AG04450 (cell line): Measurements from ENCODE around the gene PDILT. TPM values are rescaled to one million over a fixed set of nuclear protein-coding genes. Genes with fewer than 3 reads are reported as not detected.
"Not testable (repeated sequence)": the region's sequence is repeated elsewhere in the genome, so short reads cannot be mapped to it uniquely, and the experiment has no call there.

Experiments
- CTCF ChIA-PET: fragments of 300-600, 350-600 bp; formaldehyde crosslinking; extraction: SDS; loops from one replicate; lab custom pipeline; 2022; ENCODE audit warnings: antibody characterized with exemption, inconsistent platforms; lab: Charles Lee
- POLR2A ChIA-PET: fragments of 350-600 bp; formaldehyde crosslinking; extraction: SDS; loops from one replicate; lab custom pipeline; 2021; ENCODE audit warnings: antibody characterized with exemption, inconsistent platforms; lab: Yijun Ruan, JAX
- DNase-seq: peaks from one replicate; pipeline ENCODE4 v3.0.0-alpha.2; 2011; ENCODE audit warnings: low read depth, low spot score
- H3K27ac ChIP-seq: one replicate; pipeline ENCODE4 v1.5.1; 2012; ENCODE audit warnings: low read depth, low read length, control low read depth
- H3K27me3 ChIP-seq: one replicate; pipeline ENCODE4 v1.6.0; 2012; ENCODE audit warnings: low read length; ENCODE audit not compliant: control insufficient read depth, insufficient read depth
- H3K4me3 ChIP-seq: 2 replicates; pipeline ENCODE4 v1.5.1; 2011; ENCODE audit warnings: mild to moderate bottlenecking, low read depth, low read length, control low read depth
- H3K9me3 ChIP-seq: 2 replicates; pipeline ENCODE4 v1.5.1; 2012; ENCODE audit warnings: low read length; ENCODE audit not compliant: control insufficient read depth, insufficient read depth
- CTCF ChIP-seq: IDR thresholded peaks from 2 replicates; pipeline ENCODE4 v1.5.1; 2011; ENCODE audit warnings: low read depth, low read length, control low read depth, inconsistent platforms
- polyA plus RNA-seq: library from polyadenylated mRNA; depleted of rRNA; stranded (reverse); fragments of >200 nt; gene quantifications from 2 replicates; pipeline ENCODE4 v1.2.3, GENCODE V29; 2011

The PDILT gene
- polyA plus RNA-seq, 1 experiment = not detected

GRCh38 chr16:20430948-20431347 lies 26.4 kb upstream of the PDILT start:
- ChIA-PET CTCF (no interaction called here), POLR2A (no interaction called here)
- no peak for TF ChIP-seq CTCF
- peaks cover 5% of the 10 kb centered on the region for H3K9me3 ChIP-seq
- no peak overlapping the region for H3K27ac ChIP-seq
- no peak for DNase-seq
- H3K27me3 ChIP-seq = no peaks in the 10 kb centered on the region
- H3K4me3 ChIP-seq = no peak overlapping the region

- H3K27me3 ChIP-seq, POLR2A ChIA-PET, DNase-seq, H3K27ac ChIP-seq, H3K9me3 ChIP-seq, CTCF ChIA-PET, H3K4me3 ChIP-seq: not testable (repeated sequence)
Observed at GRCh38 chr16:20430480-20430879, 25.9 kb upstream of the PDILT start.

GRCh38 chr16:20429499-20429898 lies 25.0 kb upstream of the PDILT start:
- CTCF ChIA-PET, POLR2A ChIA-PET, H3K27me3 ChIP-seq: not testable (repeated sequence)

GRCh38 chr16:20427401-20427797 lies 22.9 kb upstream of the PDILT start:
- H3K4me3 ChIP-seq, H3K27me3 ChIP-seq, POLR2A ChIA-PET, CTCF ChIA-PET, DNase-seq, H3K27ac ChIP-seq, H3K9me3 ChIP-seq: not testable (repeated sequence)

More at GRCh38 chr16:20429499-20429898, 25.0 kb upstream of the PDILT start:
- H3K4me3 ChIP-seq, H3K27ac ChIP-seq, DNase-seq, H3K9me3 ChIP-seq: not testable (repeated sequence)

GRCh38 chr16:20424129-20424866 lies 19.8 kb upstream of the PDILT start:
- H3K27me3 ChIP-seq = no peaks in the 10 kb centered on the region
- ChIA-PET POLR2A (no interaction called here), CTCF (no interaction called here)
- no peak for DNase-seq
- peaks cover 10% of the 10 kb centered on the region for H3K9me3 ChIP-seq
- no peak overlapping the region for H3K4me3 ChIP-seq
- H3K27ac ChIP-seq = no peak overlapping the region
- no peak for TF ChIP-seq CTCF

GRCh38 chr16:20423772-20424128 lies 19.2 kb upstream of the PDILT start:
- CTCF ChIA-PET, POLR2A ChIA-PET, H3K27me3 ChIP-seq, DNase-seq, H3K27ac ChIP-seq, H3K4me3 ChIP-seq: not testable (repeated sequence)
- H3K9me3 ChIP-seq = peaks cover 14% of the 10 kb centered on the region

GRCh38 chr16:20421748-20422147 lies 17.2 kb upstream of the PDILT start:
- POLR2A ChIA-PET, CTCF ChIA-PET, H3K4me3 ChIP-seq, DNase-seq, H3K27ac ChIP-seq, H3K27me3 ChIP-seq: not testable (repeated sequence)
- H3K9me3 ChIP-seq = peaks cover 18% of the 10 kb centered on the region

- DNase-seq, H3K27ac ChIP-seq, H3K27me3 ChIP-seq, H3K4me3 ChIP-seq, CTCF ChIA-PET, POLR2A ChIA-PET: not testable (repeated sequence)
- peaks cover 18% of the 10 kb centered on the region for H3K9me3 ChIP-seq
Observed at GRCh38 chr16:20419093-20419492, 14.6 kb upstream of the PDILT start.
